ENCODE data around the gene SLC8A1.
A peak's percentile ranks its signal among the peaks of the same experiment; 100 is the strongest.

Gene SLC8A1

DNA sequence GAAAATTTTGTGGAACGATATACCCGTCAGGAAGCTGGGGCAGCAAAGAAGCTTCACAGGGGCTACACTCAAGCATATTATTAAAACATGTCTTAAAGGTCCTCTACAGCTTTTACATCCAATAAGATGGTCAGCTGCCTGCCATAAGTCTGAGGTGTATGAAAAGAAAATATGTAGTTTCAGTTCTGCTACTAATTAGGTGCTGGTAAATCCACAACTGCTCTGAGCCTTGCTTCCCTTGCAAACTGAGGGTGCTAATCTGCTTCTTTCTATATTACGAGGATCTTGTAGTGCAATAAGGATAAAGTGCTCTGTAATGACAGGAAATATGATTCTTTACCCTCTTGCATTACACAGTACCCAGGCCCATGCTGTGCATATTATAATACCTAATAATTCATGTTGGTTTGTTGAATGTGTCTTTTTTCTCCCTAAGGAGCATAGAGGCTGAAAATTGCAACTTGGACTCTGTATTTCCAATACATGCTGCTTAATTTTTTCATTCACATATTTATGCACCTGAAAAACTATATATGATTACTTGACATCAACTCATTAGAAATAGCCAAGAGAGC lies 14.5 kb upstream of the SLC8A1 start:
- Histone ChIP-seq H3K4me3 (no peak overlapping the region), H3K27ac (no peak overlapping the region)

- Histone ChIP-seq H3K4me3 (no peak overlapping the region), H3K27ac (no peak overlapping the region)
Measured at GRCh38 chr2:40463112-40463511, 11.2 kb upstream of the SLC8A1 start.

DNA sequence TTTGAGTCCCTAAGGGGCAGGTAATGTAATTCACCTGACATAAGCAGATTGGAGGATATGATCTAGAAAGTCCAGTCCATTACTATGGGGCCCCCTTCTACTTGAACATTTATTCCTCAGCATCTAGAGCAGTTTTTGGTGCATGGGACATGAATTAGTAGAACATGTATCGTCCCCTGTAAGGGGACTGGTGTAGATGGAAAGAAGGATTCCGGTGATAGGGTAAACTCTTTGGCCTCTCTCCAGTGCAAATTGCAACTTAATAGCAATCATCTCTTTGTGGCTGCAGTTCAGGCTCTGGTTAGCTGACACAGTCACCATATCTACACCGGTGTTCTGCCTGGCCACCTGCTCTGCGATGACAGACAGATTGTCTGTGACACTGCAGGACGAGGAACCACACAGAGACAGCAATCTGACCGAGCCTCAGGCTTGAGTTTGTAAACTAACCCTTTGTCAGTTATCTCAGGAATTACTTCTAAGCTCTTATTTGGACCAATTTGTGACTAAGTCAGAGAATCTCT lies 6.4 kb upstream of the SLC8A1 start:
- Histone ChIP-seq H3K27ac (no peak overlapping the region), H3K4me3 (no peak overlapping the region)

- no peak overlapping the region for H3K27ac ChIP-seq
- H3K4me3 ChIP-seq: no peak overlapping the region
Measured at GRCh38 chr2:40457837-40458236, 5.9 kb upstream of the SLC8A1 start.

GRCh38 chr2:40457366-40457765 lies 5.5 kb upstream of the SLC8A1 start:
- no peak overlapping the region for H3K27ac ChIP-seq
- H3K4me3 ChIP-seq: no peak overlapping the region

- no peak overlapping the region for H3K27ac ChIP-seq
Measured at GRCh38 chr2:40456926-40457325, 5.0 kb upstream of the SLC8A1 start.

GRCh38 chr2:40455661-40456060 lies 3.8 kb upstream of the SLC8A1 start:
- Histone ChIP-seq H3K27ac (peak overlapping the region in 2 of 21 experiments; percentile 24 to 36), H3K4me3 (no peak overlapping the region)

More at GRCh38 chr2:40456926-40457325, 5.0 kb upstream of the SLC8A1 start:
- no peak overlapping the region for H3K4me3 ChIP-seq

DNA sequence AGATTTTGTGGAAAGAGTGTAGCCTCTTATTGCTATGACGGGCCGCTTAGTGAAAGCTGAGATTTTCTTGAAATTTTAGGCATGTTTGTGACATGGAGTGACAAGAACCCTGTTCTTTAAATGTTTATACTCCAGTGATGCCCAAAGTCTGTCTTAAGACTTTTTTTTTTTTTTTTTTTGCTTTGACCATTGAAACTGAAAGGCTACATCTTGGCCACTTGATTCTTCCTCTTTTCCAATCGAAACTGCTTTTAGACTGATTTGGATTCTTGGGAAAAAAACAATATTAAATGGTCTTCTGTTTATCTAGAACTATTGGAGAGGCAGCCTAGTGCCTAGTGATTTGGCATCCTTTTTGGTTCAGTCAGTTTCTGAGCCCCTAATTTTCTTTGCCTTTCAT lies 2.4 kb upstream of the SLC8A1 start:
- H3K27ac ChIP-seq: peak overlapping the region in 1 of 21 experiments; percentile 45
- H3K4me3 ChIP-seq: no peak overlapping the region

DNA sequence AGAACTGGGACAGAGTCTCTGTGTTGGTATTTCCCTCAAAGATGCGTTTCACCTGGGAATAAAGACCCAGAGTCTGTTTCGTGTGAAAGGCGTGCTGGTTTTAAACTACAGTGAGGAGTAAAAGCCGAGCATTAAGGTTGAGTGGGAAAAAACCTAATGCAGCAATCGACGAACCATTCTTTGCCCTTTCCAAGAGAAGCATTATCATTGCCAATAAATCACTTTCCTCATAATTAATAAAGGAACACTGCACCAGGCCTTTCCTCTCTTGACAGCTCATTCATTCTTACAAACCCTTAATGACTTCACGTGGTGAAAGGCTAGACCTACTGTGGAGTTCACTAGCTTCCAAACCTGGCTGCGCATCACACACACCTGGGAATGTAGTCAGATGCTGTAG lies 896 bp upstream of the SLC8A1 start:
- H3K4me3 ChIP-seq: no peak overlapping the region

GRCh38 chr2:40450796-40451430 lies 977 bp downstream of the SLC8A1 start:
- H3K27ac ChIP-seq: peak overlapping the region in 12 of 21 experiments; percentile 11 to 65 (median 44)

More for the DNA sequence above, 896 bp upstream of the SLC8A1 start:
- peak overlapping the region in 1 of 21 experiments; percentile 50 for H3K27ac ChIP-seq

GRCh38 chr2:40450066-40450795 lies 1.7 kb downstream of the SLC8A1 start:
- H3K4me3 ChIP-seq: peak overlapping the region in 5 of 7 experiments; percentile 29 to 46 (median 40)
- peak overlapping the region in 1 of 21 experiments; percentile 48 for H3K27ac ChIP-seq

More at GRCh38 chr2:40450796-40451430, 977 bp downstream of the SLC8A1 start:
- peak overlapping the region; percentile 14 to 46 (median 35) for H3K4me3 ChIP-seq

- Histone ChIP-seq H3K4me3 (no peak overlapping the region), H3K27ac (no peak overlapping the region)
Measured at GRCh38 chr2:40448476-40449079, 3.3 kb downstream of the SLC8A1 start.

GRCh38 chr2:40445467-40445866 lies 6.4 kb downstream of the SLC8A1 start:
- H3K27ac ChIP-seq: no peak overlapping the region
- H3K4me3 ChIP-seq: no peak overlapping the region

GRCh38 chr2:40440835-40441234 lies 11.1 kb downstream of the SLC8A1 start:
- no peak overlapping the region for H3K27ac ChIP-seq

DNA sequence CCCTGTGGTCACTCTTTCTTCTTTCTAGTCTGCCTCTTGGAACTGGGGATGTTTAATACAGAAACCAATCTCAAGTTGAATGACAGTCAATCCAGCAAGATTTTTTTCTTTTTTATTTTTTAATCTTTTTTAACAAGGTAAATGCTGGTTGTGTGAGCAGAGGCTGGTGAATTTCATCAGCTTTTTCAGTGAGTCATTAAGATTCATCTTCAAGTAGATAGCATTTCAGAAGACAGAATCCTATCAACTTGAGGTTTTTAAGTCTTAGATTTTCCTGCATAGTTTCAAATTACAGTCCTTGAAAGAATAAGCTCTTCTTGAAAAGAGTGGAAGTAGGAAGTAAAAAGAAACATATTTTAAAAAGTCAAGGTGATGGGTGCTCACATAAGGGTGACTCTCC lies 12.4 kb downstream of the SLC8A1 start:
- H3K4me3 ChIP-seq: no peak overlapping the region
- no peak overlapping the region for H3K27ac ChIP-seq

More at GRCh38 chr2:40440835-40441234, 11.1 kb downstream of the SLC8A1 start:
- no peak overlapping the region for H3K4me3 ChIP-seq

- Histone ChIP-seq H3K4me3 (no peak overlapping the region), H3K27ac (no peak overlapping the region)
Measured at GRCh38 chr2:40436093-40436475, 15.8 kb downstream of the SLC8A1 start.

GRCh38 chr2:40435426-40436092 lies 16.3 kb downstream of the SLC8A1 start:
- no peak overlapping the region for H3K27ac ChIP-seq
- no peak overlapping the region for H3K4me3 ChIP-seq

- H3K4me3 ChIP-seq: no peak overlapping the region
- H3K27ac ChIP-seq: peak overlapping the region in 1 of 21 experiments; percentile 21
Measured at GRCh38 chr2:40434731-40435271, 17.1 kb downstream of the SLC8A1 start.

DNA sequence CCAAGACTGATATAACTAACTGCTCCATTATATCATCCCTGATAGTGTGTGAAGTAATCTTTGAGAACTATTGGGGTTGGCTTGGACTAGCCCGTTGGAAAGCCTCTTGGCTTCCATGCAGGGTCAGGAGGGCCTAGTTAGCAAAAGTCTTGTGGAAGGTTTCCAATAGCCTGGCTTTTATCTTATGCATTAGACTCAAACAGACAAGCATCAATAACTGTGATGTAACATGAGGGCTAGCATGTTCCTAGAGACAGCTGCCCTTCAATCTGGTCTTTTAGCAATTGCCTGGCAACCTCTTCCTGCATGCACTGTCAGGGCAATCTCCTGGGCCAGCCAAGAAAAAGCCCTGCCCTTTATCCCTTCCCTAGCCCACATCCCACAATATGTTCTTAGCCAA lies 18.2 kb downstream of the SLC8A1 start:
- Histone ChIP-seq H3K27ac (no peak overlapping the region), H3K4me3 (no peak overlapping the region)
